Sigmoid colon (tissue), 7 donors: ENCODE results near the gene DIS3L2. TPM values are rescaled to one million over a fixed set of nuclear protein-coding genes. Genes with fewer than 3 reads are reported as not detected.

Experiments used
- DNase-seq: peaks from one replicate; pipeline ENCODE4 v3.0.0-alpha.2; 2019
- H3K27ac ChIP-seq, 4 donors: fragments of 200-600 bp; sonication (generic); one replicate each; pipeline ENCODE4 v1.5.1; 2016 to 2019; ENCODE audit warnings: mild to moderate bottlenecking in 1 of 4
- H3K27me3 ChIP-seq, 3 donors: fragments of 200-600 bp; sonication (generic); one replicate each; pipeline ENCODE4 v1.5.1; 2019; ENCODE audit warnings: mild to moderate bottlenecking in 1 of 3
- H3K36me3 ChIP-seq, 4 donors: fragments of 200-600 bp; sonication (generic); one replicate each; pipeline ENCODE4 v1.5.1; 2016 to 2019
- H3K4me1 ChIP-seq, 4 donors: fragments of 200-600 bp; sonication (generic); one replicate each; pipeline ENCODE4 v1.5.1; 2017 to 2019
- H3K4me3 ChIP-seq, 4 donors: fragments of 200-600 bp; sonication (generic); one replicate each; pipeline ENCODE4 v1.5.1; 2017 to 2019; ENCODE audit warnings: mild to moderate bottlenecking in 2 of 4, moderate library complexity in 1 of 4
- H3K9me3 ChIP-seq, 4 donors: fragments of 200-600 bp in 3 of 4; sonication (generic) in 3 of 4; one replicate each; pipeline versions ENCODE4 v1.5.1 to v1.6.1; 2013 to 2019
- CTCF ChIP-seq, 4 experiments: fragments of 450-650 bp in 3 of 4; fragments of 200-600 bp in 1 of 4; IDR thresholded peaks; one replicate each; pipeline ENCODE4 v1.5.1; 2016 to 2019; ENCODE audit warnings: antibody characterized with exemption in 4 of 4, mild to moderate bottlenecking in 3 of 4, moderate library complexity in 2 of 4
- EP300 ChIP-seq, 4 donors: sonication (generic); formaldehyde crosslinking; IDR thresholded peaks; one replicate each; pipeline ENCODE4 v1.6.1; 2017; ENCODE audit warnings: antibody characterized with exemption in 4 of 4
- POLR2A ChIP-seq, 2 donors: fragments of 450-650 bp; IDR thresholded peaks; one replicate each; pipeline ENCODE4 v1.6.1; 2016; ENCODE audit warnings: antibody characterized with exemption in 2 of 2, mild to moderate bottlenecking in 2 of 2, moderate library complexity in 2 of 2
- POLR2AphosphoS5 ChIP-seq, 4 donors: sonication (generic); formaldehyde crosslinking; IDR thresholded peaks; one replicate each; pipeline ENCODE4 v1.6.1; 2017; ENCODE audit warnings: antibody characterized with exemption in 4 of 4
- WGBS, 2 donors: extraction: QIAGEN DNeasy Blood & Tissue Kit; methylation state at CpG; one replicate each; pipeline ENCODE4 v1.1.7; 2013; 5-methylcytosine and 5-hydroxymethylcytosine counted together
- intact Hi-C: fragments of 100-400 bp; cut with DNase I; formaldehyde crosslinking; loops from one replicate; pipeline ENCODE4 v1.15.1; 2023
- polyA plus RNA-seq, 3 donors: library from polyadenylated mRNA; stranded (reverse); fragments of 200-250 nt; gene quantifications; one replicate each; pipeline ENCODE4 v1.2.3, GENCODE V29; 2013
- total RNA-seq, 4 donors: library from RNA; depleted of rRNA; stranded (reverse); fragments of >200 nt; gene quantifications; one replicate each; pipeline ENCODE4 v1.1.0, GENCODE V29; 2016
- donor health status: healthy with polysubstance abuse.
- donor health status: Bipolar disorder and iron deficiency.
- donor health status: healthy.

The DIS3L2 gene
- total and polyA plus RNA-seq, 7 donors = 8.8 to 37.9 (median 22.5) TPM

GRCh38 chr2:232348936-232349335 lies 387.4 kb downstream of the DIS3L2 start:
- no peak overlapping the region for H3K4me3 ChIP-seq
- peaks cover 0 to 19% (median 16%) of the 10 kb centered on the region in 4 donors for H3K4me1 ChIP-seq
- peaks cover 0 to 2% (median 0%) of the 10 kb centered on the region in 4 donors for H3K9me3 ChIP-seq
- H3K27me3 ChIP-seq = peaks cover 29 to 47% (median 41%) of the 10 kb centered on the region in 3 donors
- H3K36me3 ChIP-seq = no peaks in the 10 kb centered on the region
- TF ChIP-seq EP300 (IDR thresholded peaks at IDR 0.05) = no peak
- no peak for TF ChIP-seq POLR2A (IDR thresholded peaks at IDR 0.05)
- TF ChIP-seq POLR2AphosphoS5 (IDR thresholded peaks at IDR 0.05) = no peak
- TF ChIP-seq CTCF (IDR thresholded peaks at IDR 0.05) = no peak
- intact Hi-C loops = no loop called here
- WGBS, 2 donors = 14 to 43% methylated on average over 6 of the region's 6 CpGs
- DNase-seq = peak; percentile 44
- H3K27ac ChIP-seq = no peak overlapping the region

GRCh38 chr2:232349546-232349945 lies 388.0 kb downstream of the DIS3L2 start:
- Histone ChIP-seq H3K36me3 (no peaks in the 10 kb centered on the region), H3K27ac (no peak overlapping the region), H3K4me1 (peaks cover 0 to 19% (median 16%) of the 10 kb centered on the region in 4 donors), H3K9me3 (peaks cover 0 to 2% (median 0%) of the 10 kb centered on the region in 4 donors), H3K4me3 (no peak overlapping the region), H3K27me3 (peaks cover 29 to 53% (median 48%) of the 10 kb centered on the region in 3 donors)
- 40 to 74% methylated on average over 7 of the region's 7 CpGs for WGBS, 2 donors
- no peak for TF ChIP-seq EP300 (IDR thresholded peaks at IDR 0.05)
- no peak for TF ChIP-seq POLR2A (IDR thresholded peaks at IDR 0.05)
- TF ChIP-seq CTCF (IDR thresholded peaks at IDR 0.05) = no peak
- TF ChIP-seq POLR2AphosphoS5 (IDR thresholded peaks at IDR 0.05) = no peak
- peak; percentile 58 for DNase-seq
- intact Hi-C loops = no loop called here

GRCh38 chr2:232349946-232350635 lies 388.6 kb downstream of the DIS3L2 start:
- 58 to 77% methylated on average over 14 of the region's 14 CpGs for WGBS, 2 donors
- intact Hi-C loops = no loop called here
- no peak overlapping the region for H3K27ac ChIP-seq
- peaks cover 29 to 58% (median 53%) of the 10 kb centered on the region in 3 donors for H3K27me3 ChIP-seq
- TF ChIP-seq EP300 (IDR thresholded peaks at IDR 0.05) (no peak), CTCF (IDR thresholded peaks at IDR 0.05) (no peak), POLR2A (IDR thresholded peaks at IDR 0.05) (no peak), POLR2AphosphoS5 (IDR thresholded peaks at IDR 0.05) (no peak)
- DNase-seq = peak; percentile 53
- no peak overlapping the region for H3K4me3 ChIP-seq
- no peaks in the 10 kb centered on the region for H3K36me3 ChIP-seq
- peaks cover 0 to 19% (median 16%) of the 10 kb centered on the region in 4 donors for H3K4me1 ChIP-seq
- H3K9me3 ChIP-seq = peaks cover 0 to 2% (median 0%) of the 10 kb centered on the region in 4 donors

GRCh38 chr2:232350804-232351685 lies 389.5 kb downstream of the DIS3L2 start:
- Histone ChIP-seq H3K4me3 (no peak overlapping the region), H3K4me1 (peaks cover 0 to 19% (median 16%) of the 10 kb centered on the region in 4 donors), H3K27me3 (peaks cover 29 to 58% (median 53%) of the 10 kb centered on the region in 3 donors), H3K27ac (no peak overlapping the region), H3K9me3 (peaks cover 0 to 2% (median 0%) of the 10 kb centered on the region in 4 donors), H3K36me3 (no peaks in the 10 kb centered on the region)
- WGBS, 2 donors = 11 to 12% methylated on average over 76 of the region's 76 CpGs
- intact Hi-C loops = no loop called here
- peak; percentile 50 for DNase-seq
- TF ChIP-seq POLR2A (IDR thresholded peaks at IDR 0.05) = no peak
- TF ChIP-seq POLR2AphosphoS5 (IDR thresholded peaks at IDR 0.05) = no peak
- TF ChIP-seq EP300 (IDR thresholded peaks at IDR 0.05) = no peak
- no peak for TF ChIP-seq CTCF (IDR thresholded peaks at IDR 0.05)
